Measurements from ENCODE around the gene MYL11.
A peak's percentile ranks its signal among the peaks of the same experiment; 100 is the strongest.

The MYL11 gene

DNA sequence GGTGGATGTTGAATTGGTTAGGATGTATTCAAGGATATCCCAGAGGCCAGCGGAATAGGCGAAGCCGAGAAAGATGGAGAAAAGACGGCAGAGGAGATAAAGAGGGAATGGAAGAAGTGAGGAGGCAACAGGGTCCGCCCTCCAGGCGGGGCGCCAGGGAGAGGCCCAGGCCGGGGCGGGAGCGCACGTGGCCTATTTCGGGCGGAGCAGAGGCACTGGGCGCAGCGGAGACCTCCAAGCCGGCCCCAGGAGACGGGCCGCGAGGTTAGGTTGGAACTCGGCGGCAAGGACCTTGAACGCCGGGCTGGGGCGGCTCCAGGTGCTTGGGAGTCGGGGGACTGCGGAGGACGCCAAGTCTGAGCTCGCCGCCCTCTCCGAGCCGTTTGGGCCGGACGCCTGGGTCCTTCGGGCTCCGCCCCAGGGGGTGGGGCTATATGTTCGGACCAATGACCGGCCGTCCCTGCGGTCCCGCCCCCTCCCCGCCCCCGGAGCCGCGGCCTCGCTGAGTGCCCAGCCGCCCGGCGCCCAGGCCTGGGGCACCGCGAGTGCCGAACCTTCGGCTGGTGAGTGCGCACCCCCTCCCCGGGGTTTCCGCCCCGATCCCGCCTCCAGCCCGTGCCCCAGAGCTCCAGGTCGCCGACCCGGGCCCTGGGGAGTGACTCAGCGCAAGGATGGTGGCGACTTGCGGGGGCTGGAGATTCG, 32.7 kb downstream of the MYL11 start, which contains the start of gene ZNF771:
Gene ZNF771, plus strand, starts transcription at position 505 of the 702 bp plus-strand sequence. CDS start 448 bp downstream, outside the sequence.
- Histone ChIP-seq H3K9me2 (replicated peaks; ENCODE audit: insufficient read depth, low read length) (no peaks in the 10 kb centered on the region), H3K4me2 (ENCODE audit: low read depth, low read length, poor library complexity, severe bottlenecking) (peak within 1 kb of the TSS; percentile 75), H3K36me3 (ENCODE audit: low read length) (no peaks in the 10 kb centered on the region), H3K27ac (ENCODE audit: low read depth, low read length) (peak within 1 kb of the TSS; percentile 73), H3K9ac (ENCODE audit: low read length) (peak within 1 kb of the TSS; percentile 72), H3K27me3 (ENCODE audit: low read length) (no peaks in the 10 kb centered on the region), H3K79me2 (ENCODE audit: insufficient read depth, low read length) (no peaks in the 10 kb centered on the region), H4K20me1 (ENCODE audit: low read depth, low read length) (no peaks in the 10 kb centered on the region), H3F3A (ENCODE audit: insufficient read depth) (peaks cover 16% of the 10 kb centered on the region), H2AFZ (ENCODE audit: low read depth, low read length, severe bottlenecking) (peak within 1 kb of the TSS; percentile 13), H3K4me3 (ENCODE audit: insufficient read depth, low read length, poor library complexity, severe bottlenecking) (peak within 1 kb of the TSS; percentile 96), H3K9me3 (ENCODE audit: insufficient read depth, low read length) (no peaks in the 10 kb centered on the region)
- TF ChIP-seq EZH2phosphoT487 (conservative IDR thresholded peaks at IDR 0.05; ENCODE audit: low read length), result no peak
- TF ChIP-seq, protein P1, sequence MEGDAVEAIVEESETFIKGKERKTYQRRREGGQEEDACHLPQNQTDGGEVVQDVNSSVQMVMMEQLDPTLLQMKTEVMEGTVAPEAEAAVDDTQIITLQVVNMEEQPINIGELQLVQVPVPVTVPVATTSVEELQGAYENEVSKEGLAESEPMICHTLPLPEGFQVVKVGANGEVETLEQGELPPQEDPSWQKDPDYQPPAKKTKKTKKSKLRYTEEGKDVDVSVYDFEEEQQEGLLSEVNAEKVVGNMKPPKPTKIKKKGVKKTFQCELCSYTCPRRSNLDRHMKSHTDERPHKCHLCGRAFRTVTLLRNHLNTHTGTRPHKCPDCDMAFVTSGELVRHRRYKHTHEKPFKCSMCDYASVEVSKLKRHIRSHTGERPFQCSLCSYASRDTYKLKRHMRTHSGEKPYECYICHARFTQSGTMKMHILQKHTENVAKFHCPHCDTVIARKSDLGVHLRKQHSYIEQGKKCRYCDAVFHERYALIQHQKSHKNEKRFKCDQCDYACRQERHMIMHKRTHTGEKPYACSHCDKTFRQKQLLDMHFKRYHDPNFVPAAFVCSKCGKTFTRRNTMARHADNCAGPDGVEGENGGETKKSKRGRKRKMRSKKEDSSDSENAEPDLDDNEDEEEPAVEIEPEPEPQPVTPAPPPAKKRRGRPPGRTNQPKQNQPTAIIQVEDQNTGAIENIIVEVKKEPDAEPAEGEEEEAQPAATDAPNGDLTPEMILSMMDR (IDR thresholded peaks at IDR 0.05; ENCODE audit: insufficient read depth, low read length, poor library complexity, severe bottlenecking), result no peak

DNA sequence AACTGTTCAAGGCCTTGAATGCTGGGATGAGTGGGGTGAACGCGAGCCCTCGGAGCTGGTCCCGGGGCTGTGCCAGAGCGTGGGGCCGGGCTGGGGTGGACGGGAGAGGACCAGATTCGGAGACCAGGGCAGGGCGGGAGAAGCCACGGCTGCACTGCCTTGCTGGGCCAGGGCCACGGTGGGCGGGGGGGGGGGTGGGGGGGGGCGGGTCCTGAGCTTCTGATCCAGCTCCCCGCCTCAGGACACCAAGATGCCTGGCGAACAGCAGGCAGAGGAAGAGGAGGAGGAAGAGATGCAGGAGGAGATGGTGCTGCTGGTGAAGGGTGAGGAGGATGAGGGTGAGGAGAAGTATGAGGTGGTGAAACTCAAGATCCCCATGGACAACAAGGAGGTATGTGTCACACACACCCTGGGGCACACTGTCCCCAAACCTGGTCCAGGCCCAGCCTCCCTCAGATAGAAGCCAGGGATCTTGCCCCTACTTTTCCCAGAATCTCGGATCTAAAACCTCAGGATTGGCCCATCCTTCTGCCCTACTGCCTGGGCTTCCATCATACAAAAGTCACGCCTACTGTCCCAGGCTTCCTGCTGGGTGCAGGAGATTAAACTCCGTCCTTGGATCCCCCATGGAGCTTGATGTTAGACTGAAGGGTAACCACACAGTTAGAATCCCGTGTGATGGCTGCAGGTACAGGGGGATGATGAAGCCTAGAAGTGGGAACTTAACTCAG, 33.4 kb downstream of the MYL11 start:
- Histone ChIP-seq H3K79me2 (ENCODE audit: insufficient read depth, low read length) (no peaks in the 10 kb centered on the region), H2AFZ (ENCODE audit: low read depth, low read length, severe bottlenecking) (peak overlapping the region; percentile 13), H3K9me2 (replicated peaks; ENCODE audit: insufficient read depth, low read length) (no peaks in the 10 kb centered on the region), H4K20me1 (ENCODE audit: low read depth, low read length) (no peaks in the 10 kb centered on the region), H3F3A (ENCODE audit: insufficient read depth) (peaks cover 19% of the 10 kb centered on the region), H3K36me3 (ENCODE audit: low read length) (0 out of 2 replicates have a peak, but pooled peaks cover under 1% of the 10 kb centered on the region), H3K9me3 (ENCODE audit: insufficient read depth, low read length) (no peaks in the 10 kb centered on the region), H3K27me3 (ENCODE audit: low read length) (no peaks in the 10 kb centered on the region), H3K4me3 (ENCODE audit: insufficient read depth, low read length, poor library complexity, severe bottlenecking) (peak overlapping the region; percentile 96), H3K9ac (ENCODE audit: low read length) (peak overlapping the region; percentile 72), H3K4me2 (ENCODE audit: low read depth, low read length, poor library complexity, severe bottlenecking) (peak overlapping the region; percentile 75), H3K27ac (ENCODE audit: low read depth, low read length) (peak overlapping the region; percentile 73)
- TF ChIP-seq EZH2phosphoT487 (conservative IDR thresholded peaks at IDR 0.05; ENCODE audit: low read length), result no peak
- TF ChIP-seq, protein P1 (IDR thresholded peaks at IDR 0.05; ENCODE audit: insufficient read depth, low read length, poor library complexity, severe bottlenecking), result no peak

DNA sequence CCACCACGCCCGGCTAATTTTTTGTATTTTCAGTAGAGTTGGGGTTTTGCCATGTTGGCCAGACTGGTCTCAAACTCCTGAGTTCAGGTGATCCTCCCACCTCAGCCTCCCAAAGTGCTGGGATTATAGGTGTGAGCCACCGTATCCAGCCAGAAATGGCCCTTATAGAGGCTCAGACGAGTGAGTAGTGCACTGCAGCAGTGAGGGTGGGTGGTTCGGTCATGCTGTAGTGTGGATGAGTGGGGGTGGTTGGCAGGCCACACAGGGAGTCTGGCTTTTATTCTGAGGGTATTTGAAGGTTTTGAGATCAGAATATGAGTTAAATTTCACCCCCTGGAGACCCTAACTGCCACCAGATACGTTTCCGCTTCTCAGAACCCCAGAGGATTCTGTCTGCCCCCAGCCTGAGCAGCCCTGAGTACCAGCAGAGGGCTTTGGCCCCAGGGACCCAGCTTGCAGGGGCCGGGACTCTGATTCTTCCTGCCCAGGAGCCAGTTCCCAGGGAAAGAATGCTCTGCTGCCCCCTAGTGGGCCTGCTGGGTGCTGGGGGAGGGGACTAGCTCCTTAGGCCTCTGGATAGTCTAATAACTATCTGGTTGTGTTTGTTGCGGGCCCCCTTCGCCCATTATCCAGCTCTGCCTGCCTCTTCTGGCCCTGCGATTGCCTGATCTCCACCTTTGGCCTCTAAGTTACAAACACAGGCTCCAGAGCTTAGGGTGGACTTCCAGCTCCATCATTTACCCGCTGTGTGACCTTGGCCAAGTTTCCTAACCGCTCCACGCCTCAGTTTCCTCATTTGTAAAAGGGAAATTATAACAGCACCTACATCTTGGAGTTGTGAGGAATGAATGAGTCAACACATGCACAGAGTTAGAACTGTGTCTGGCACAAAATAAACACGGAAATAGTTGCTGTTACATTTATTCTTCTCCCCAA, 34.8 kb downstream of the MYL11 start:
- peak overlapping the region; percentile 26 for H3K4me3 ChIP-seq (ENCODE audit: insufficient read depth, low read length, poor library complexity, severe bottlenecking)
- H3K9ac ChIP-seq (ENCODE audit: low read length), result peak overlapping the region; percentile 72
- peaks cover 3% of the 10 kb centered on the region; the same call in 1 of the 2 replicates for H3K36me3 ChIP-seq (ENCODE audit: low read length)
- H2AFZ ChIP-seq (ENCODE audit: low read depth, low read length, severe bottlenecking), result no peak overlapping the region
- 0 out of 2 replicates have a peak, but pooled peaks cover 4% of the 10 kb centered on the region for H3K79me2 ChIP-seq (ENCODE audit: insufficient read depth, low read length)
- peak overlapping the region; percentile 75 for H3K4me2 ChIP-seq (ENCODE audit: low read depth, low read length, poor library complexity, severe bottlenecking)
- H3K9me2 ChIP-seq (replicated peaks; ENCODE audit: insufficient read depth, low read length), result no peaks in the 10 kb centered on the region
- H3F3A ChIP-seq (ENCODE audit: insufficient read depth), result peaks cover 23% of the 10 kb centered on the region
- no peaks in the 10 kb centered on the region for H3K9me3 ChIP-seq (ENCODE audit: insufficient read depth, low read length)
- H3K27ac ChIP-seq (ENCODE audit: low read depth, low read length), result peak overlapping the region; percentile 73
- H4K20me1 ChIP-seq (ENCODE audit: low read depth, low read length), result no peaks in the 10 kb centered on the region
- H3K27me3 ChIP-seq (ENCODE audit: low read length), result no peaks in the 10 kb centered on the region
- TF ChIP-seq EZH2phosphoT487 (conservative IDR thresholded peaks at IDR 0.05; ENCODE audit: low read length), result no peak
- TF ChIP-seq, protein P1 (IDR thresholded peaks at IDR 0.05; ENCODE audit: insufficient read depth, low read length, poor library complexity, severe bottlenecking), result peak; percentile 92
